Caco-2 (cell line): ENCODE measurements around the gene PTPN22. TPM values are rescaled to one million over a fixed set of nuclear protein-coding genes. Genes with fewer than 3 reads are reported as not detected.

ENCODE experiments used
- BruUV-seq: library from RNA; stranded (reverse); fragments of 400-500 nt; replicated peaks from 2 replicates; lab custom pipeline; 2021; lab: Mats Ljungman, UMichigan
- CTCF ChIA-PET: fragments of 300-600 bp; sonication (Branson Sonifier 250); formaldehyde crosslinking; loops from one replicate; lab custom pipeline; 2022; ENCODE audit warnings: antibody characterized with exemption; lab: Charles Lee
- POLR2A ChIA-PET: fragments of 300-600 bp; sonication (Branson Sonifier 250); formaldehyde crosslinking; loops from one replicate; lab custom pipeline; 2022; ENCODE audit warnings: antibody characterized with exemption; lab: Charles Lee
- DNase-seq, 2 experiments: peaks; one replicate each; pipeline versions ENCODE4 v3.0.0 to v3.0.0-alpha.2; 2020 to 2022
- H3K27me3 ChIP-seq: replicated peaks from 2 replicates; pipeline ENCODE4 v1.6.0; 2011; ENCODE audit warnings: low read length; ENCODE audit not compliant: control insufficient read depth, insufficient read depth
- H3K36me3 ChIP-seq: 2 replicates; pipeline ENCODE4 v1.5.1; 2011; ENCODE audit warnings: low read length; ENCODE audit not compliant: control insufficient read depth, insufficient read depth
- H3K4me1 ChIP-seq: fragments of 250-450 bp; sonication (Bioruptor Pico); 2 replicates; pipeline ENCODE4 v1.5.1; 2020; ENCODE audit warnings: mild to moderate bottlenecking
- H3K4me3 ChIP-seq: 2 replicates; pipeline ENCODE4 v1.5.1; 2011; ENCODE audit warnings: low read depth, mild to moderate bottlenecking, control low read depth, low read length
- H3K9me3 ChIP-seq: fragments of 250-450 bp; sonication (Bioruptor Pico); 2 replicates; pipeline ENCODE4 v1.5.1; 2020; ENCODE audit warnings: mild to moderate bottlenecking, moderate library complexity
- H3K27ac Mint-ChIP-seq: one replicate; pipeline ENCODE4 v1.8.0; 2022; ENCODE audit warnings: mixed read lengths; ENCODE audit not compliant: unreplicated experiment
- H3K27me3 Mint-ChIP-seq: one replicate; pipeline ENCODE4 v1.8.0; 2022; ENCODE audit warnings: mixed read lengths; ENCODE audit not compliant: insufficient read depth, unreplicated experiment
- H3K36me3 Mint-ChIP-seq: one replicate; pipeline ENCODE4 v1.8.0; 2022; ENCODE audit warnings: mild to moderate bottlenecking, mixed read lengths; ENCODE audit not compliant: insufficient read depth, unreplicated experiment
- H3K4me1 Mint-ChIP-seq: one replicate; pipeline ENCODE4 v1.8.0; 2022; ENCODE audit warnings: low read depth, mixed read lengths; ENCODE audit not compliant: unreplicated experiment
- H3K4me3 Mint-ChIP-seq: one replicate; pipeline ENCODE4 v1.8.0; 2022; ENCODE audit warnings: mild to moderate bottlenecking, moderate library complexity, mixed read lengths; ENCODE audit not compliant: unreplicated experiment
- H3K9me3 Mint-ChIP-seq: one replicate; pipeline ENCODE4 v1.8.0; 2022; ENCODE audit warnings: mixed read lengths; ENCODE audit not compliant: unreplicated experiment
- CTCF ChIP-seq, 2 experiments: fragments of 200-600 bp in 1 of 2; IDR thresholded peaks; 1 replicate in 1 of 2; 2 replicates in 1 of 2; pipeline versions ENCODE4 v1.5.1 to v1.8.0; 2011 to 2022; ENCODE audit warnings: antibody characterized with exemption in 1 of 2, control low read depth in 1 of 2, inconsistent platforms in 1 of 2, low read depth in 1 of 2, low read length in 1 of 2, mild to moderate bottlenecking in 1 of 2, moderate library complexity in 1 of 2; ENCODE audit not compliant: insufficient read depth in 1 of 2, severe bottlenecking in 1 of 2, unreplicated experiment in 1 of 2
- intact Hi-C: fragments of 100-400 bp; cut with micrococcal nuclease; formaldehyde crosslinking; loops from one replicate; pipeline ENCODE4 v1.10.0; 2022; ENCODE audit not compliant: unreplicated experiment
- total RNA-seq: library from RNA; stranded (reverse); gene quantifications from 2 replicates; pipeline ENCODE4 v1.2.3, GENCODE V29; 2022

The PTPN22 gene
- total RNA-seq, 1 experiment from 2014 or later = not detected

DNA sequence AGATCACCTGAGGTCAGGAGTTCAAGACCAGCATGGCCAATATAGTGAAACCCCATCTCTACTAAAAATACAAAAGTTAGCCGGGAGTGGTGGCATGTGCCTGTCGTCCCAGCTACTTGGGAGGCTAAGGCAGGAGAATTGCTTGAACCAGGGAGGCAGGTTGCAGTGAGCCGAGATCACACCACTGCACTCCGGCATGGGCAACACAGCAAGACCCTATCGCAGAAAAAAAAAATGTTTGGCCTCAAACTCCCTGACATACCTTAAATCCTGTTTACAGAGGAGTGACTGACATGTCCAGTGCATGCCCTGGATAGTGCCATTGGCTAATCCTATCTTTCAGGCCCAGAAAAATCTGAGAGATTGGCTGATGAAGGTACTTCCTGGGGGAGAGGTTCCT is 45.5 kb upstream of the PTPN22 start:
- DNase-seq = no peak
- TF ChIP-seq CTCF (IDR thresholded peaks at IDR 0.05; ENCODE audit: insufficient read depth in 1 of 2, low read depth in 1 of 2, low read length in 1 of 2, severe bottlenecking in 1 of 2, unreplicated experiment in 1 of 2) = no peak
- POLR2A ChIA-PET = no interaction called here
- H3K4me1 ChIP-seq = no peaks in the 10 kb centered on the region
- H3K4me3 ChIP-seq = no peak overlapping the region
- H3K9me3 ChIP-seq = no peaks in the 10 kb centered on the region
- Mint-ChIP-seq H3K36me3 (no peaks in the 10 kb centered on the region), H3K27ac (no peak overlapping the region), H3K4me3 (no peak overlapping the region), H3K9me3 (no peaks in the 10 kb centered on the region), H3K27me3 (no peaks in the 10 kb centered on the region), H3K4me1 (no peaks in the 10 kb centered on the region)
- intact Hi-C loops = no loop called here
- BruUV-seq = no TSS peak
- H3K27me3 ChIP-seq = no peaks in the 10 kb centered on the region
- H3K36me3 ChIP-seq = no peaks in the 10 kb centered on the region
- CTCF ChIA-PET = no interaction called here

GRCh38 chr1:113913887-113914664 is 42.6 kb upstream of the PTPN22 start:
- no TSS peak for BruUV-seq
- no peaks in the 10 kb centered on the region for H3K9me3 ChIP-seq
- ChIA-PET POLR2A (no interaction called here), CTCF (no interaction called here)
- no peaks in the 10 kb centered on the region for H3K27me3 ChIP-seq
- H3K36me3 ChIP-seq = no peaks in the 10 kb centered on the region
- H3K27me3 Mint-ChIP-seq = no peaks in the 10 kb centered on the region
- H3K27ac Mint-ChIP-seq = no peak overlapping the region
- no peaks in the 10 kb centered on the region for H3K4me1 ChIP-seq
- H3K4me3 Mint-ChIP-seq = no peak overlapping the region
- no peaks in the 10 kb centered on the region for H3K4me1 Mint-ChIP-seq
- H3K9me3 Mint-ChIP-seq = no peaks in the 10 kb centered on the region
- H3K4me3 ChIP-seq = no peak overlapping the region
- no peak for TF ChIP-seq CTCF (IDR thresholded peaks at IDR 0.05; ENCODE audit: insufficient read depth in 1 of 2, low read depth in 1 of 2, low read length in 1 of 2, severe bottlenecking in 1 of 2, unreplicated experiment in 1 of 2)
- no peak for DNase-seq
- intact Hi-C loops = no loop called here
- H3K36me3 Mint-ChIP-seq = no peaks in the 10 kb centered on the region

- no peak overlapping the region for H3K4me3 Mint-ChIP-seq
- Histone ChIP-seq H3K9me3 (no peaks in the 10 kb centered on the region), H3K27me3 (no peaks in the 10 kb centered on the region), H3K4me1 (no peaks in the 10 kb centered on the region), H3K4me3 (no peak overlapping the region), H3K36me3 (no peaks in the 10 kb centered on the region)
- H3K9me3 Mint-ChIP-seq = no peaks in the 10 kb centered on the region
- CTCF ChIA-PET = interaction anchor here (0.5 kb wide), 1 partner anchor 49 kb away, joined by 5 read pairs; no protein-coding TSS in a partner anchor
- intact Hi-C loops = no loop called here
- BruUV-seq = no TSS peak
- POLR2A ChIA-PET = no interaction called here
- H3K4me1 Mint-ChIP-seq = no peaks in the 10 kb centered on the region
- H3K36me3 Mint-ChIP-seq = no peaks in the 10 kb centered on the region
- no peak for TF ChIP-seq CTCF (IDR thresholded peaks at IDR 0.05; ENCODE audit: insufficient read depth in 1 of 2, low read depth in 1 of 2, low read length in 1 of 2, severe bottlenecking in 1 of 2, unreplicated experiment in 1 of 2)
- DNase-seq = no peak
- no peaks in the 10 kb centered on the region for H3K27me3 Mint-ChIP-seq
- no peak overlapping the region for H3K27ac Mint-ChIP-seq
Observed at GRCh38 chr1:113913312-113913668, 41.8 kb upstream of the PTPN22 start.
